Ishikawa (cell line): ENCODE data around the gene TNRC6A.

Source experiments
- EP300 ChIP-seq: IDR thresholded peaks from 2 replicates; pipeline ENCODE4 v1.6.1; 2012; ENCODE audit warnings: borderline replicate concordance
- FOXM1 ChIP-seq: IDR thresholded peaks from 2 replicates; pipeline ENCODE4 v1.6.1; 2012; ENCODE audit warnings: low read depth, borderline replicate concordance
- RAD21 ChIP-seq: IDR thresholded peaks from 2 replicates; pipeline ENCODE4 v1.6.1; 2012; ENCODE audit warnings: low read depth
- YY1 ChIP-seq: IDR thresholded peaks from 2 replicates; pipeline ENCODE4 v1.6.1; 2012; ENCODE audit warnings: low read depth
- TF ChIP-seq, protein P1 (sequence below): IDR thresholded peaks from 2 replicates; pipeline ENCODE4 v1.6.1; 2012; ENCODE audit warnings: low read depth, mild to moderate bottlenecking
- TF ChIP-seq, protein P2 (sequence below): IDR thresholded peaks from 2 replicates; pipeline ENCODE4 v1.6.1; 2012
- TF ChIP-seq, protein P3 (sequence below): IDR thresholded peaks from 2 replicates; pipeline ENCODE4 v1.6.1; 2012

DNA sequence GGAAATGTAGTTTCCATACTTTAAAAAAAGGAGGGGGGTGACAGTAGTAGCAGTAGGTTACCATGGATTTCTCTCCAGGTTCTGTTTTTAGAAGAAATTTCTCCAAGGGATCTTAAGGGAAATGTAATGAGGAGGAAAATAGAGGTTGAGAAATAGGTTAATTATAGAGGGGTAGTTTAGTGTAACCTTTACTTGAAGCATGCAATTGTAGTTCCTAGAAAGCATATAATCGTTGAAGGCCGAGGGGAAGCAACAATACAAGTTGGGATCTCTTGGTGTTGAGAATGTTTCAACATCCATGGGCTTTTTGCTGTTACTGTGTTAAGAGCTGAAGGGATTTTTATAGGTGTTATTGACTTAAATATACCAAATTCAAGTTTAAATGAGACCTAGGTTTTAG is 25.1 kb downstream of the TNRC6A start:
- TF ChIP-seq, protein P1, sequence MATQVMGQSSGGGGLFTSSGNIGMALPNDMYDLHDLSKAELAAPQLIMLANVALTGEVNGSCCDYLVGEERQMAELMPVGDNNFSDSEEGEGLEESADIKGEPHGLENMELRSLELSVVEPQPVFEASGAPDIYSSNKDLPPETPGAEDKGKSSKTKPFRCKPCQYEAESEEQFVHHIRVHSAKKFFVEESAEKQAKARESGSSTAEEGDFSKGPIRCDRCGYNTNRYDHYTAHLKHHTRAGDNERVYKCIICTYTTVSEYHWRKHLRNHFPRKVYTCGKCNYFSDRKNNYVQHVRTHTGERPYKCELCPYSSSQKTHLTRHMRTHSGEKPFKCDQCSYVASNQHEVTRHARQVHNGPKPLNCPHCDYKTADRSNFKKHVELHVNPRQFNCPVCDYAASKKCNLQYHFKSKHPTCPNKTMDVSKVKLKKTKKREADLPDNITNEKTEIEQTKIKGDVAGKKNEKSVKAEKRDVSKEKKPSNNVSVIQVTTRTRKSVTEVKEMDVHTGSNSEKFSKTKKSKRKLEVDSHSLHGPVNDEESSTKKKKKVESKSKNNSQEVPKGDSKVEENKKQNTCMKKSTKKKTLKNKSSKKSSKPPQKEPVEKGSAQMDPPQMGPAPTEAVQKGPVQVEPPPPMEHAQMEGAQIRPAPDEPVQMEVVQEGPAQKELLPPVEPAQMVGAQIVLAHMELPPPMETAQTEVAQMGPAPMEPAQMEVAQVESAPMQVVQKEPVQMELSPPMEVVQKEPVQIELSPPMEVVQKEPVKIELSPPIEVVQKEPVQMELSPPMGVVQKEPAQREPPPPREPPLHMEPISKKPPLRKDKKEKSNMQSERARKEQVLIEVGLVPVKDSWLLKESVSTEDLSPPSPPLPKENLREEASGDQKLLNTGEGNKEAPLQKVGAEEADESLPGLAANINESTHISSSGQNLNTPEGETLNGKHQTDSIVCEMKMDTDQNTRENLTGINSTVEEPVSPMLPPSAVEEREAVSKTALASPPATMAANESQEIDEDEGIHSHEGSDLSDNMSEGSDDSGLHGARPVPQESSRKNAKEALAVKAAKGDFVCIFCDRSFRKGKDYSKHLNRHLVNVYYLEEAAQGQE = no peak
- TF ChIP-seq, protein P2, sequence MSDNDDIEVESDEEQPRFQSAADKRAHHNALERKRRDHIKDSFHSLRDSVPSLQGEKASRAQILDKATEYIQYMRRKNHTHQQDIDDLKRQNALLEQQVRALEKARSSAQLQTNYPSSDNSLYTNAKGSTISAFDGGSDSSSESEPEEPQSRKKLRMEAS = no peak
- TF ChIP-seq YY1 (no peak), EP300 (no peak), RAD21 (no peak), FOXM1 (no peak)
- TF ChIP-seq, protein P3, sequence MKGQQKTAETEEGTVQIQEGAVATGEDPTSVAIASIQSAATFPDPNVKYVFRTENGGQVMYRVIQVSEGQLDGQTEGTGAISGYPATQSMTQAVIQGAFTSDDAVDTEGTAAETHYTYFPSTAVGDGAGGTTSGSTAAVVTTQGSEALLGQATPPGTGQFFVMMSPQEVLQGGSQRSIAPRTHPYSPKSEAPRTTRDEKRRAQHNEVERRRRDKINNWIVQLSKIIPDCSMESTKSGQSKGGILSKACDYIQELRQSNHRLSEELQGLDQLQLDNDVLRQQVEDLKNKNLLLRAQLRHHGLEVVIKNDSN = no peak
